ENCODE measurements around the gene GHSR. TPM values are rescaled to one million over a fixed set of nuclear protein-coding genes. Genes with fewer than 3 reads are reported as not detected.

Gene GHSR
- total RNA-seq, 1 experiment from 2014 or later = not detected

GRCh38 chr3:172398484-172398883 lies 49.8 kb downstream of the GHSR start:
- no peaks in the 10 kb centered on the region for H3K36me3 ChIP-seq (ENCODE audit: control insufficient read depth in 1 of 2, insufficient read depth in 2 of 2, low read length in 2 of 2)
- H3K4me1 ChIP-seq (ENCODE audit: control insufficient read depth in 1 of 2, insufficient read depth in 2 of 2, low read length in 2 of 2) = no peaks in the 10 kb centered on the region
- BruUV-seq (replicated peaks) = no TSS peak
- CTCF ChIA-PET = no interaction called here
- no peak overlapping the region for H2AFZ ChIP-seq (ENCODE audit: low read depth, low read length, poor library complexity, severe bottlenecking)
- ATAC-seq = no peak
- intact Hi-C loops (cut with micrococcal nuclease) = no loop called here
- no peaks in the 10 kb centered on the region for H3K27me3 ChIP-seq (ENCODE audit: insufficient read depth, low read length)
- POLR2A ChIA-PET = no interaction called here
- TF ChIP-seq RAD21 (IDR thresholded peaks at IDR 0.05; ENCODE audit: low read depth) = no peak
- TF ChIP-seq SIN3A (IDR thresholded peaks at IDR 0.05; ENCODE audit: low read depth) = no peak
- no peak for TF ChIP-seq EGR1 (IDR thresholded peaks at IDR 0.05; ENCODE audit: low read depth)
- no peak for TF ChIP-seq JUND (IDR thresholded peaks at IDR 0.05)
- no peak for TF ChIP-seq REST (IDR thresholded peaks at IDR 0.05; ENCODE audit: low read depth)
- no peak for TF ChIP-seq YY1 (IDR thresholded peaks at IDR 0.05; ENCODE audit: extremely low read depth, insufficient replicate concordance, low read depth, low read length)
- TF ChIP-seq ZBTB33 (IDR thresholded peaks at IDR 0.05; ENCODE audit: extremely low read depth, insufficient replicate concordance, low read length) = no peak
- TF ChIP-seq ATF3 (IDR thresholded peaks at IDR 0.05) = no peak
- TF ChIP-seq MAX (IDR thresholded peaks at IDR 0.05) = no peak
- no peak for DNase-seq (ENCODE audit: low read depth, low spot score)
- H3K4me3 ChIP-seq (replicated peaks in 1 of 2; ENCODE audit: low read depth in 1 of 2, low read length in 2 of 2) = no peak overlapping the region
- H3K27ac ChIP-seq (ENCODE audit: low read depth, low read length) = no peak overlapping the region
- no peaks in the 10 kb centered on the region for H4K20me1 ChIP-seq (ENCODE audit: insufficient read depth)
- RAD21 ChIA-PET (ENCODE audit: low non-redundant PET in 1 of 2, low total read pairs in 2 of 2, uncharacterized antibody in 2 of 2, unreplicated experiment in 2 of 2) = no interaction called here
- H3K9ac ChIP-seq (ENCODE audit: low read length) = no peak overlapping the region
- H3K9me2 ChIP-seq (ENCODE audit: insufficient read depth) = no peaks in the 10 kb centered on the region
- H3K9me3 ChIP-seq (ENCODE audit: control insufficient read depth in 1 of 2, insufficient read depth in 1 of 2, low read depth in 1 of 2, low read length in 2 of 2) = no peaks in the 10 kb centered on the region
- no peaks in the 10 kb centered on the region for H3K79me2 ChIP-seq (ENCODE audit: insufficient read depth, low read length)
- no peak overlapping the region for H3K4me2 ChIP-seq (ENCODE audit: low read length)
